H1 (cell line): ENCODE data around the gene ME3. TPM values are rescaled to one million over a fixed set of nuclear protein-coding genes. Genes with fewer than 3 reads are reported as not detected.

ENCODE experiments used
- CTCF ChIA-PET: fragments of 300-600 bp; sonication (Branson Sonifier 250); formaldehyde crosslinking; loops from one replicate; lab custom pipeline; 2021; ENCODE audit not compliant: partially characterized antibody; lab: Charles Lee
- POLR2A ChIA-PET: fragments of 300-600 bp; sonication (Branson Sonifier 250); formaldehyde crosslinking; loops from one replicate; lab custom pipeline; 2021; ENCODE audit warnings: inconsistent platforms; ENCODE audit not compliant: partially characterized antibody; lab: Charles Lee
- DNase-seq, 2 experiments: peaks; one replicate each; pipeline versions ENCODE4 v3.0.0 to v3.0.0-alpha.2; 2010 to 2022; ENCODE audit warnings: low spot score in 2 of 2, low read depth in 1 of 2, mixed read lengths in 1 of 2
- FAIRE-seq: peaks from 2 replicates; lab custom pipeline; 2011; peaks lifted over from hg19 to GRCh38; lab: Jason Lieb, UNC
- H2AFZ ChIP-seq: 2 replicates; pipeline ENCODE4 v1.8.1; 2012; ENCODE audit warnings: low read length, inconsistent platforms
- H2AK5ac ChIP-seq: 2 replicates; pipeline ENCODE4 v1.6.1; 2013; ENCODE audit warnings: low read depth, low read length
- H2BK120ac ChIP-seq: replicated peaks from 2 replicates; pipeline ENCODE3; 2013; ENCODE audit warnings: low read depth, low read length, inconsistent platforms
- H2BK12ac ChIP-seq: 2 replicates; pipeline ENCODE4 v1.6.1; 2013; ENCODE audit warnings: low read depth, low read length
- H2BK15ac ChIP-seq: 2 replicates; pipeline ENCODE4 v1.6.1; 2013; ENCODE audit warnings: low read length
- H2BK20ac ChIP-seq: 2 replicates; pipeline ENCODE4 v1.6.1; 2013; ENCODE audit warnings: low read length
- H2BK5ac ChIP-seq: 2 replicates; pipeline ENCODE4 v1.6.1; 2013; ENCODE audit warnings: low read depth, low read length
- H3K14ac ChIP-seq: 2 replicates; pipeline ENCODE4 v1.6.1; 2013; ENCODE audit warnings: inconsistent platforms; ENCODE audit not compliant: insufficient read length
- H3K18ac ChIP-seq: 2 replicates; pipeline ENCODE4 v1.6.1; 2013; ENCODE audit warnings: low read length; ENCODE audit errors: extremely low read depth
- H3K23ac ChIP-seq: 2 replicates; pipeline ENCODE4 v1.6.1; 2013; ENCODE audit warnings: inconsistent platforms; ENCODE audit not compliant: insufficient read length
- H3K23me2 ChIP-seq: 2 replicates; pipeline ENCODE4 v1.6.1; 2013; ENCODE audit warnings: low read depth, low read length
- H3K27ac ChIP-seq: 2 replicates; pipeline ENCODE4 v1.6.1; 2011; ENCODE audit warnings: low read depth, low read length, inconsistent platforms
- H3K27me3 ChIP-seq, 4 experiments: replicated peaks in 1 of 4; 1 replicate in 1 of 4; 2 replicates in 3 of 4; pipeline versions ENCODE4 v1.6.1 to v1.8.1; 2011 to 2013; ENCODE audit warnings: low read length in 3 of 4, mild to moderate bottlenecking in 3 of 4, inconsistent platforms in 2 of 4, mixed read lengths in 2 of 4, moderate library complexity in 1 of 4; ENCODE audit not compliant: control insufficient read depth in 3 of 4, insufficient read depth in 3 of 4; ENCODE audit errors: extremely low read depth in 1 of 4
- H3K36me3 ChIP-seq, 4 experiments: 2 replicates each; pipeline versions ENCODE4 v1.6.1 to v1.8.1; 2011 to 2013; ENCODE audit warnings: mild to moderate bottlenecking in 4 of 4, low read length in 3 of 4, moderate library complexity in 2 of 4, control low read depth in 1 of 4, inconsistent platforms in 1 of 4; ENCODE audit not compliant: insufficient read depth in 4 of 4, control insufficient read depth in 2 of 4
- H3K4ac ChIP-seq: replicated peaks from 2 replicates; pipeline ENCODE3; 2013; ENCODE audit warnings: low read length, low read depth, mixed read lengths, inconsistent platforms; ENCODE audit not compliant: insufficient read length
- H3K4me1 ChIP-seq, 4 experiments: replicated peaks in 1 of 4; 1 replicate in 1 of 4; 2 replicates in 3 of 4; pipeline versions ENCODE4 v1.6.1 to v1.8.1; 2011 to 2013; ENCODE audit warnings: low read length in 3 of 4, inconsistent platforms in 2 of 4, mixed read lengths in 1 of 4; ENCODE audit not compliant: insufficient read depth in 4 of 4, control insufficient read depth in 3 of 4
- H3K4me2 ChIP-seq, 2 experiments: 2 replicates each; pipeline versions ENCODE4 v1.6.1 to v1.8.1; 2011 to 2013; ENCODE audit warnings: low read depth in 2 of 2, low read length in 2 of 2, control low read depth in 1 of 2, inconsistent platforms in 1 of 2, mild to moderate bottlenecking in 1 of 2; ENCODE audit not compliant: insufficient read depth in 1 of 2
- H3K4me3 ChIP-seq, 4 experiments: fragments of 200-600, 300-600 bp in 1 of 4; sonication (generic), shearing (Covaris generic), sonication (Bioruptor Twin) in 1 of 4; 2 replicates each; pipeline versions ENCODE4 v1.5.1 to v1.8.1; 2011 to 2016; ENCODE audit warnings: low read length in 4 of 4, low read depth in 3 of 4, control low read depth in 2 of 4, inconsistent platforms in 2 of 4, mild to moderate bottlenecking in 2 of 4, mixed read lengths in 1 of 4, moderate library complexity in 1 of 4; ENCODE audit not compliant: insufficient read depth in 2 of 4; ENCODE audit errors: extremely low read depth in 1 of 4
- H3K56ac ChIP-seq: replicated peaks from 2 replicates; pipeline ENCODE3; 2013; ENCODE audit warnings: low read depth, mild to moderate bottlenecking, mixed read lengths, low read length, inconsistent platforms; ENCODE audit not compliant: insufficient read length
- H3K79me1 ChIP-seq: 2 replicates; pipeline ENCODE4 v1.6.1; 2013; ENCODE audit warnings: low read depth, low read length, control low read depth
- H3K79me2 ChIP-seq, 2 experiments: 2 replicates each; pipeline versions ENCODE4 v1.6.1 to v1.8.1; 2012 to 2013; ENCODE audit warnings: low read length in 2 of 2, mild to moderate bottlenecking in 2 of 2, inconsistent platforms in 1 of 2; ENCODE audit not compliant: insufficient read depth in 2 of 2, control insufficient read depth in 1 of 2
- H3K9ac ChIP-seq, 4 experiments: replicated peaks in 1 of 4; 1 replicate in 1 of 4; 2 replicates in 3 of 4; pipeline versions ENCODE4 v1.6.1 to v1.8.1; 2011 to 2013; ENCODE audit warnings: low read depth in 3 of 4, low read length in 3 of 4, control low read depth in 2 of 4, mild to moderate bottlenecking in 2 of 4, moderate library complexity in 2 of 4, inconsistent platforms in 1 of 4; ENCODE audit errors: extremely low read depth in 1 of 4
- H3K9me3 ChIP-seq, 2 experiments: 2 replicates each; pipeline versions ENCODE4 v1.6.1 to v1.8.1; 2012 to 2013; ENCODE audit warnings: mild to moderate bottlenecking in 2 of 2, moderate library complexity in 2 of 2, control low read depth in 1 of 2, inconsistent platforms in 1 of 2, low read depth in 1 of 2, low read length in 1 of 2, mixed read lengths in 1 of 2; ENCODE audit not compliant: insufficient read depth in 2 of 2
- H4K20me1 ChIP-seq, 2 experiments: replicated peaks in 1 of 2; 2 replicates each; pipeline versions ENCODE3 to v1.8.1; 2011 to 2013; ENCODE audit warnings: inconsistent platforms in 2 of 2, low read length in 2 of 2, mild to moderate bottlenecking in 1 of 2; ENCODE audit not compliant: insufficient read depth in 2 of 2, control insufficient read depth in 1 of 2
- H4K5ac ChIP-seq: 2 replicates; pipeline ENCODE4 v1.6.1; 2013; ENCODE audit warnings: low read length, low read depth, mixed read lengths, inconsistent platforms; ENCODE audit not compliant: insufficient read length
- H4K8ac ChIP-seq: 2 replicates; pipeline ENCODE4 v1.8.0; 2013; ENCODE audit warnings: mild to moderate bottlenecking, moderate library complexity, low read length, inconsistent platforms; ENCODE audit not compliant: insufficient read depth; ENCODE audit errors: extremely low read depth
- H4K91ac ChIP-seq: replicated peaks from 2 replicates; pipeline ENCODE3; 2013; ENCODE audit warnings: low read length, mixed read lengths, inconsistent platforms; ENCODE audit not compliant: insufficient read length
- CEBPB ChIP-seq: IDR thresholded peaks from 2 replicates; pipeline ENCODE4 v1.6.1; 2012; ENCODE audit warnings: low read depth, low read length
- EGR1 ChIP-seq: IDR thresholded peaks from 2 replicates; pipeline ENCODE4 v1.6.1; 2011; ENCODE audit warnings: low read depth, low read length, borderline replicate concordance
- EP300 ChIP-seq, 2 experiments: IDR thresholded peaks; 1 replicate in 1 of 2; 2 replicates in 1 of 2; pipeline ENCODE4 v1.6.1; 2011 to 2012; ENCODE audit warnings: low read depth in 2 of 2, low read length in 2 of 2, mild to moderate bottlenecking in 2 of 2, borderline replicate concordance in 1 of 2, inconsistent platforms in 1 of 2, moderate library complexity in 1 of 2
- GTF2F1 ChIP-seq: IDR thresholded peaks from 2 replicates; pipeline ENCODE4 v1.6.1; 2012; ENCODE audit warnings: low read depth, low read length, improper control_type of control experiment, borderline replicate concordance
- HDAC6 ChIP-seq: IDR thresholded peaks from one replicate; pipeline ENCODE4 v1.7.1; 2012; ENCODE audit warnings: low read depth, mild to moderate bottlenecking, inconsistent platforms, low read length, moderate library complexity
- JUND ChIP-seq: IDR thresholded peaks from 2 replicates; pipeline ENCODE4 v1.6.1; 2011; ENCODE audit warnings: mild to moderate bottlenecking, improper control_type of control experiment, low read length
- KDM4A ChIP-seq: IDR thresholded peaks from one replicate; pipeline ENCODE4 v1.7.1; 2012; ENCODE audit warnings: low read depth, mild to moderate bottlenecking, moderate library complexity, low read length, inconsistent platforms; ENCODE audit not compliant: severe bottlenecking
- KDM5A ChIP-seq: fragments of 200-600 bp; IDR thresholded peaks from 2 replicates; pipeline ENCODE4 v1.7.1; 2012; ENCODE audit warnings: mild to moderate bottlenecking, low read length, inconsistent platforms, mixed read lengths
- NANOG ChIP-seq: IDR thresholded peaks from 2 replicates; pipeline ENCODE4 v1.6.1; 2011; ENCODE audit warnings: low read length, low read depth, mild to moderate bottlenecking, inconsistent platforms; ENCODE audit not compliant: insufficient read depth, poor library complexity, severe bottlenecking
- NRF1 ChIP-seq: IDR thresholded peaks from 2 replicates; pipeline ENCODE4 v1.6.1; 2011; ENCODE audit warnings: mild to moderate bottlenecking, low read depth, low read length, improper control_type of control experiment
- PHF8 ChIP-seq: fragments of 200-600 bp; sonication (generic); conservative IDR thresholded peaks from 2 replicates; pipeline ENCODE4 v1.7.1; 2012; ENCODE audit warnings: low read depth, mild to moderate bottlenecking, inconsistent platforms, low read length, moderate library complexity
- SIX5 ChIP-seq: IDR thresholded peaks from 2 replicates; pipeline ENCODE4 v1.6.1; 2011; ENCODE audit warnings: mild to moderate bottlenecking, low read depth, low read length
- SP4 ChIP-seq: IDR thresholded peaks from 2 replicates; pipeline ENCODE4 v1.6.1; 2012; ENCODE audit warnings: low read length, inconsistent platforms
- TAF7 ChIP-seq: optimal IDR thresholded peaks from 2 replicates; pipeline ENCODE3; 2011; ENCODE audit warnings: low read depth, mild to moderate bottlenecking, inconsistent platforms, low read length, moderate library complexity, borderline replicate concordance
- TBP ChIP-seq: IDR thresholded peaks from 2 replicates; pipeline ENCODE4 v1.6.1; 2011; ENCODE audit warnings: low read depth, low read length, improper control_type of control experiment
- WGBS, 2 experiments: shearing (Covaris generic) in 1 of 2; methylation state at CpG; one replicate each; pipeline versions ENCODE4 v1.1.6 to v1.1.7; 2013 to 2015; ENCODE audit warnings: low lambda C conversion rate in 2 of 2, mixed read lengths in 2 of 2, inconsistent platforms in 1 of 2, low coverage in 1 of 2, missing lambda C conversion rate in 1 of 2; ENCODE audit not compliant: insufficient replicate concordance in 2 of 2, insufficient coverage in 1 of 2, insufficient read length in 1 of 2; ENCODE audit errors: extremely low coverage in 1 of 2, missing lambda C conversion rate in 1 of 2; 5-methylcytosine and 5-hydroxymethylcytosine counted together
- polyA plus RNA-seq, 7 experiments: library from polyadenylated mRNA; depleted of rRNA in 3 of 7; stranded (reverse) in 5 of 7; unstranded in 2 of 7; fragments of >200 nt in 5 of 7; fragments of 200-250 nt in 2 of 7; gene quantifications; 1 replicate in 5 of 7; 2 replicates in 1 of 7; 4 replicates in 1 of 7; pipeline versions ENCODE4 v1.2.1 to v1.2.3, GENCODE V29; 2011 to 2013; ENCODE audit warnings: missing spikeins in 2 of 7, mixed read lengths in 2 of 7
- total RNA-seq: library from RNA; stranded (reverse); fragmentation: NEBNext Ultra II Directional; extraction: Animal tissue kit (Norgen Biotek cat#: 25700); gene quantifications from 2 replicates; pipeline ENCODE4 v1.2.1, GENCODE V29; 2021

The ME3 gene
- total and polyA plus RNA-seq, 2 of the 8 experiments (the other 6 are each of a cell fraction or from before 2014, with no cell fraction given) = 1.5 to 2.8 TPM

DNA sequence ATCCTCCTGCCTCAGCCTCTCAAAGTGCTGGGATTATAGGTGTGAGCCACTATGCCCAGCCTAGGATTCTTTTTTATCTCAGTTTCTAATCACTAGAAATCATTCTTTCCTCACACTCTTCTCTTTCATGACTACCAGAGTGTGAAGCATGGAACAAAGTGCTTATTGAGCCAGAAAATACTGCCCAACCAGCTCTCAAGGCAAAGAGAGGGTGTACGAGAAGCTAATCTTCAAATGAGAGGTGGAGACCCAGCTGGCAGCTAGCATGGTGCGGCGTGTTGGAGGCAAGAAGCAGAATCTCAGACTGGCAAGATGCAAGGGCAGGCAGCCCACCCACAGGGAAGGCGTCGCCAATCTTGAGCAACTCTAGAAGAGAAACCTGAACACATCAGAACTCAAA lies 41.1 kb upstream of the ME3 start:
- no peak overlapping the region for H3K9ac ChIP-seq
- no peak overlapping the region for H3K4me2 ChIP-seq
- POLR2A ChIA-PET = no interaction called here
- no peak overlapping the region for H2AFZ ChIP-seq
- no peak overlapping the region for H2BK120ac ChIP-seq
- H3K79me1 ChIP-seq = no peaks in the 10 kb centered on the region
- no peaks in the 10 kb centered on the region for H3K23me2 ChIP-seq
- FAIRE-seq = no peak
- H3K18ac ChIP-seq = no peak overlapping the region
- H3K9me3 ChIP-seq = 0 out of 4 replicates have a peak, but pooled peaks cover 0 to 3% of the 10 kb centered on the region in 2 experiments
- WGBS, 2 experiments = 92% methylated on average over 5 of the region's 5 CpGs; no CpG with 5 or more reads in 1 of the 2 experiments
- no peaks in the 10 kb centered on the region for H4K20me1 ChIP-seq
- no peaks in the 10 kb centered on the region for H3K4me1 ChIP-seq
- no peaks in the 10 kb centered on the region for H3K27me3 ChIP-seq
- no peak overlapping the region for H3K27ac ChIP-seq
- no peak overlapping the region for H3K4me3 ChIP-seq
- DNase-seq = no peak
- H3K4ac ChIP-seq = no peak overlapping the region
- no peak overlapping the region for H2BK20ac ChIP-seq
- no peak overlapping the region for H4K8ac ChIP-seq
- CTCF ChIA-PET = no interaction called here
- H3K79me2 ChIP-seq = no peaks in the 10 kb centered on the region
- H2BK5ac ChIP-seq = no peak overlapping the region
- H4K91ac ChIP-seq = no peak overlapping the region
- H3K36me3 ChIP-seq = no peaks in the 10 kb centered on the region
- H2AK5ac ChIP-seq = no peak overlapping the region
- H3K23ac ChIP-seq = no peak overlapping the region
- H3K56ac ChIP-seq = no peak overlapping the region
- no peak overlapping the region for H3K14ac ChIP-seq
- no peak overlapping the region for H4K5ac ChIP-seq
- H2BK12ac ChIP-seq = no peak overlapping the region
- no peak overlapping the region for H2BK15ac ChIP-seq
- TF ChIP-seq EGR1 (no peak), SP4 (no peak), NRF1 (no peak), EP300 (IDR thresholded peaks at IDR 0.05; ENCODE audit: borderline replicate concordance in 1 of 2, low read depth in 2 of 2, low read length in 2 of 2) (no peak), HDAC6 (no peak), PHF8 (no peak), TAF7 (no peak), CEBPB (no peak), JUND (no peak), KDM5A (no peak), NANOG (no peak), SIX5 (no peak), KDM4A (no peak), TBP (no peak), GTF2F1 (no peak)
